LoVo (cell line): ENCODE data around the gene LIN7A.
A peak's percentile ranks its signal among the peaks of the same experiment; 100 is the strongest.
"Not testable (repeated sequence)": the region's sequence is repeated elsewhere in the genome, so short reads cannot be mapped to it uniquely, and the experiment has no call there.

Source experiments
- DNase-seq: peaks from one replicate; pipeline ENCODE4 v3.0.0-alpha.2; 2016; ENCODE audit warnings: low spot score

Gene LIN7A

GRCh38 chr12:80810874-80811273 lies 126.9 kb downstream of the LIN7A start:
- DNase-seq = no peak

- no peak for DNase-seq
Measured at GRCh38 chr12:80807640-80808288, 130.0 kb downstream of the LIN7A start.

- DNase-seq = no peak
Measured at GRCh38 chr12:80805106-80805505, 132.6 kb downstream of the LIN7A start.

- no peak for DNase-seq
Measured at GRCh38 chr12:80802652-80803400, 134.9 kb downstream of the LIN7A start.

- no peak for DNase-seq
Measured at GRCh38 chr12:80798281-80798680, 139.5 kb downstream of the LIN7A start.

- no peak for DNase-seq
Measured at GRCh38 chr12:80794551-80794950, 143.2 kb downstream of the LIN7A start.

- DNase-seq = no peak
Measured at GRCh38 chr12:80792861-80793260, 144.9 kb downstream of the LIN7A start.

- DNase-seq = no peak
Measured at GRCh38 chr12:80791863-80792262, 145.9 kb downstream of the LIN7A start.

- DNase-seq = not testable (repeated sequence)
Measured at GRCh38 chr12:80788407-80788806, 149.3 kb downstream of the LIN7A start.

- DNase-seq = not testable (repeated sequence)
Measured at GRCh38 chr12:80782963-80783470, 154.7 kb downstream of the LIN7A start.

- DNase-seq = no peak
Measured at GRCh38 chr12:80781313-80781712, 156.4 kb downstream of the LIN7A start.

- DNase-seq = no peak
Measured at GRCh38 chr12:80780746-80781145, 157.0 kb downstream of the LIN7A start.

GRCh38 chr12:80778005-80778541 lies 159.7 kb downstream of the LIN7A start:
- peak; percentile 90 for DNase-seq

- no peak for DNase-seq
Measured at GRCh38 chr12:80777587-80777986, 160.1 kb downstream of the LIN7A start.

GRCh38 chr12:80776706-80777105 lies 161.0 kb downstream of the LIN7A start:
- DNase-seq = no peak

GRCh38 chr12:80770958-80771357 lies 166.8 kb downstream of the LIN7A start:
- DNase-seq = no peak

GRCh38 chr12:80769553-80770140 lies 168.1 kb downstream of the LIN7A start:
- DNase-seq = no peak

- no peak for DNase-seq
Measured at GRCh38 chr12:80766897-80767296, 170.8 kb downstream of the LIN7A start.

GRCh38 chr12:80766210-80766609 lies 171.5 kb downstream of the LIN7A start:
- no peak for DNase-seq

GRCh38 chr12:80763874-80764273 lies 173.9 kb downstream of the LIN7A start:
- DNase-seq = peak; percentile 43

- DNase-seq = no peak
Measured at GRCh38 chr12:80761838-80762237, 175.9 kb downstream of the LIN7A start.

- no peak for DNase-seq
Measured at GRCh38 chr12:80756875-80757274, 180.9 kb downstream of the LIN7A start.

GRCh38 chr12:80754274-80754673 lies 183.5 kb downstream of the LIN7A start:
- DNase-seq = no peak
